ENCODE results near the gene PGLYRP1. TPM values are rescaled to one million over a fixed set of nuclear protein-coding genes. Genes with fewer than 3 reads are reported as not detected.
A peak's percentile ranks its signal among the peaks of the same experiment; 100 is the strongest.

PGLYRP1 gene
- total RNA-seq, 1 donor from 2014 or later, result not detected

DNA sequence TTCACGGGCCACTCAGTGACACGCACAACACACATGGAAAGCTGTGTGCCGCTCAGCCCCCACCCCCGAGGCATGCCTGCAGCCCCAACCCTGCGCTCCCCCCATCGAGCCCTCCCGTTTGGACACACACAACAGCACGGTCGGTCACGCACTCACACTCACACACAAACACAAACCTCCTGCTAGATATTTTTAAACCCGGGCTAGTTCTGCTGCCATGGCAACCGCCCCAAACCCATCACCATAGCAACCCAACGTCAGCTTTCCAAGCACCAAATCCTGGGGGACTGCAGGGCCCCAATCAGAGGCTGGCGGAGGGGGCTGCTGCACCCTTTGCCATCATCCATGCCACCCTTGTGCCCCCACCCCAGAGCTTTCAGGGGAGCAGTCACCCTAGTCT lies 46.7 kb downstream of the PGLYRP1 start:
- Histone ChIP-seq H3K9me3 (no peaks in the 10 kb centered on the region), H3K4me1 (no peaks in the 10 kb centered on the region), H3K27ac (no peak overlapping the region), H3K36me3 (no peaks in the 10 kb centered on the region), H3K27me3 (no peaks in the 10 kb centered on the region), H3K4me3 (no peak overlapping the region)
- TF ChIP-seq POLR2A (IDR thresholded peaks at IDR 0.05) (no peak), POLR2AphosphoS5 (IDR thresholded peaks at IDR 0.05; ENCODE audit: insufficient read depth in 1 of 2, low read depth in 1 of 2) (no peak), CTCF (IDR thresholded peaks at IDR 0.05) (no peak)
- intact Hi-C loops (cut with DNase I), result no loop called here
- DNase-seq (ENCODE audit: extremely low spot score in 2 of 2), result no peak

- DNase-seq (ENCODE audit: extremely low spot score in 2 of 2), result no peak
- no peaks in the 10 kb centered on the region for H3K36me3 ChIP-seq
- no peaks in the 10 kb centered on the region for H3K4me1 ChIP-seq
- H3K27me3 ChIP-seq, result no peaks in the 10 kb centered on the region
- no peaks in the 10 kb centered on the region for H3K9me3 ChIP-seq
- H3K27ac ChIP-seq, result no peak overlapping the region
- H3K4me3 ChIP-seq, result no peak overlapping the region
- TF ChIP-seq POLR2A (IDR thresholded peaks at IDR 0.05) (no peak), POLR2AphosphoS5 (IDR thresholded peaks at IDR 0.05; ENCODE audit: insufficient read depth in 1 of 2, low read depth in 1 of 2) (no peak)
- intact Hi-C loops (cut with DNase I), result no loop called here
Observed at GRCh38 chr19:45975306-45976070, 47.4 kb downstream of the PGLYRP1 start.

- H3K27me3 ChIP-seq, result no peaks in the 10 kb centered on the region
- H3K36me3 ChIP-seq, result no peaks in the 10 kb centered on the region
- no peak for DNase-seq (ENCODE audit: extremely low spot score in 2 of 2)
- H3K4me1 ChIP-seq, result no peaks in the 10 kb centered on the region
- peak within 1 kb of the TSS; percentile 35 to 36 for H3K4me3 ChIP-seq
- TF ChIP-seq POLR2A (IDR thresholded peaks at IDR 0.05), result no peak
- H3K27ac ChIP-seq, result peak within 1 kb of the TSS; percentile 59
- intact Hi-C loops (cut with DNase I), result no loop called here
- no peaks in the 10 kb centered on the region for H3K9me3 ChIP-seq
Observed at GRCh38 chr19:45973553-45974338, 49.1 kb downstream of the PGLYRP1 start, which contains the start of gene NOVA2. NOVA2 (minus strand) TSS chr19:45973865; CDS start chr19:45973351, 514 bp downstream.

DNA sequence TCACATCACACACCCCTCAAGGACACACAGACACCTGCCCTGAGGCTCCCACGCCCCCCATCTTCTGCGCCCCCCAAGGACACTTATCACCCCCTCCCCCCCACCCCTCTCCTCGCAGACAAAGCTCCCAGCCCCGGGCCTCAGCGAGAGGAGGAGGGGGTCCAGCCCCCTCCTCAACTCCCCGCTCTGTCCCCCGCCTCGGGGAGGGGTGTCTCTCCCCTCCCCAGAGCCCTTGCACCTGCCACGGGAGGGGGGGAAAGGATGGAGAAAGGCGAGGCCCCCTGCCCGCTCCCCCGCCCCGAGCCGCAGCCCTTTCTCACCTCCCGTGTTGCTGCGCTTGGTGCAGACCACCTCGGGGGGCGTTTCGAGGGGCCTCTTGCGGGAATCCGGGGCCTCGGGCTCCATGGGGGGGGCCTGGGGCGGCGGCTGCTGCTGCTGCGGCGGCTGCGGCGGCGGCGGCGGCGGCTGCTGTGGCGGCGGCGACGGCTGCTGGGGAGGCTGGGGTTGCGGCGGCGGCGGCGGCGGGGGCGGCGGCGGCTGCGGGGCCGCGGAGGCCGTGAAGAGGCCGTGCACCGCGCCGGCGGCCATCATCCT lies 49.8 kb downstream of the PGLYRP1 start:
- Histone ChIP-seq H3K9me3 (no peaks in the 10 kb centered on the region), H3K4me1 (no peaks in the 10 kb centered on the region), H3K36me3 (no peaks in the 10 kb centered on the region), H3K27ac (peak overlapping the region; percentile 59), H3K4me3 (peak overlapping the region; percentile 31 to 35), H3K27me3 (no peaks in the 10 kb centered on the region)
- TF ChIP-seq POLR2AphosphoS5 (IDR thresholded peaks at IDR 0.05; ENCODE audit: insufficient read depth in 1 of 2, low read depth in 1 of 2) (no peak), CTCF (IDR thresholded peaks at IDR 0.05) (no peak)
- no peak for DNase-seq (ENCODE audit: extremely low spot score in 2 of 2)
- intact Hi-C loops (cut with DNase I), result no loop called here

- H3K9me3 ChIP-seq, result no peaks in the 10 kb centered on the region
- no peak for DNase-seq (ENCODE audit: extremely low spot score in 2 of 2)
- TF ChIP-seq CTCF (IDR thresholded peaks at IDR 0.05) (no peak), POLR2AphosphoS5 (IDR thresholded peaks at IDR 0.05; ENCODE audit: insufficient read depth in 1 of 2, low read depth in 1 of 2) (no peak)
- no peaks in the 10 kb centered on the region for H3K4me1 ChIP-seq
- peak overlapping the region; percentile 31 to 35 for H3K4me3 ChIP-seq
- intact Hi-C loops (cut with DNase I), result no loop called here
- no peaks in the 10 kb centered on the region for H3K36me3 ChIP-seq
- H3K27ac ChIP-seq, result peak overlapping the region; percentile 59
- no peaks in the 10 kb centered on the region for H3K27me3 ChIP-seq
Observed at GRCh38 chr19:45972081-45972946, 50.5 kb downstream of the PGLYRP1 start.

Measured in vagina (tissue), 2 donors.